Measurements from ENCODE around the gene ZNF799. TPM values are rescaled to one million over a fixed set of nuclear protein-coding genes. Genes with fewer than 3 reads are reported as not detected.

Gene ZNF799
- total and polyA plus RNA-seq, 2 experiments from 2014 or later: 3.7 to 5.3 TPM

GRCh38 chr19:12379732-12380443, 21.2 kb downstream of the ZNF799 start (continued):
- TF ChIP-seq POLR2AphosphoS5 (IDR thresholded peaks at IDR 0.05; ENCODE audit: low read depth) (no peak), ETS1 (IDR thresholded peaks at IDR 0.05) (no peak), STAT1 (IDR thresholded peaks at IDR 0.05; ENCODE audit: unreplicated experiment) (no peak), JUNB (IDR thresholded peaks at IDR 0.05; ENCODE audit: unreplicated experiment) (no peak), EZH2 (IDR thresholded peaks at IDR 0.05; ENCODE audit: low read depth, unreplicated experiment) (no peak), ZNF331 (CRISPR knock-in tag; IDR thresholded peaks at IDR 0.05; ENCODE audit: low read depth) (no peak), CREB1 (CRISPR knock-in tag; IDR thresholded peaks at IDR 0.05; ENCODE audit: low read depth) (no peak), EZH2phosphoT487 (IDR thresholded peaks at IDR 0.05; ENCODE audit: unreplicated experiment) (no peak), ZNF114 (CRISPR knock-in tag; IDR thresholded peaks at IDR 0.05) (no peak)

- H3K27ac Mint-ChIP-seq: no peak overlapping the region
- peaks cover 7% of the 10 kb centered on the region; the same call in 1 of the 2 replicates for H3K9me2 ChIP-seq (ENCODE audit: insufficient read depth)
- H3K4me3 ChIP-seq: no peak overlapping the region
- H3K36me3 Mint-ChIP-seq (ENCODE audit: low read depth): peaks cover 30% of the 10 kb centered on the region
- H3K36me3 ChIP-seq (ENCODE audit: insufficient read depth): no peaks in the 10 kb centered on the region
- H3K27me3 ChIP-seq (ENCODE audit: insufficient read depth): no peaks in the 10 kb centered on the region
- H4K20me1 ChIP-seq (replicated peaks; ENCODE audit: insufficient read depth): no peaks in the 10 kb centered on the region
- peaks cover 91% of the 10 kb centered on the region for H3K9me3 Mint-ChIP-seq
- no peaks in the 10 kb centered on the region for H3K4me1 Mint-ChIP-seq
- H3K27ac ChIP-seq (ENCODE audit: low read depth): no peak overlapping the region
- no peak overlapping the region for H2AFZ ChIP-seq
- H3F3A ChIP-seq (replicated peaks; ENCODE audit: low read depth): no peaks in the 10 kb centered on the region
- no peak overlapping the region for H3K4me2 ChIP-seq
- H3K4me3 Mint-ChIP-seq: no peak overlapping the region
- H3K4me1 ChIP-seq (ENCODE audit: insufficient read depth): no peaks in the 10 kb centered on the region
- TF ChIP-seq CREB1 (CRISPR knock-in tag; IDR thresholded peaks at IDR 0.05; ENCODE audit: low read depth) (no peak), ETS1 (IDR thresholded peaks at IDR 0.05) (no peak), POLR2AphosphoS5 (IDR thresholded peaks at IDR 0.05; ENCODE audit: low read depth) (no peak), STAT1 (IDR thresholded peaks at IDR 0.05; ENCODE audit: unreplicated experiment) (no peak), REST (IDR thresholded peaks at IDR 0.05; ENCODE audit: unreplicated experiment) (no peak), JUNB (IDR thresholded peaks at IDR 0.05; ENCODE audit: unreplicated experiment) (no peak), CTCF (conservative IDR thresholded peaks at IDR 0.05; ENCODE audit: low read depth in 2 of 2) (no peak), ZNF114 (CRISPR knock-in tag; IDR thresholded peaks at IDR 0.05) (no peak), ZNF331 (CRISPR knock-in tag; IDR thresholded peaks at IDR 0.05; ENCODE audit: low read depth) (no peak)
- ATAC-seq (no peak), DNase-seq (ENCODE audit: low spot score) (no peak)
- no peaks in the 10 kb centered on the region for H3K79me2 ChIP-seq (replicated peaks; ENCODE audit: insufficient read depth)
- peaks cover 2% of the 10 kb centered on the region for H3K27me3 Mint-ChIP-seq (ENCODE audit: insufficient read depth, low read depth, poor library complexity)
These were observed 27.0 kb downstream of the ZNF799 start for GRCh38 chr19:12374026-12374425.

Measured in GM23338 (cell line).